ENCODE results near the gene PCYOX1L.

Gene PCYOX1L

DNA sequence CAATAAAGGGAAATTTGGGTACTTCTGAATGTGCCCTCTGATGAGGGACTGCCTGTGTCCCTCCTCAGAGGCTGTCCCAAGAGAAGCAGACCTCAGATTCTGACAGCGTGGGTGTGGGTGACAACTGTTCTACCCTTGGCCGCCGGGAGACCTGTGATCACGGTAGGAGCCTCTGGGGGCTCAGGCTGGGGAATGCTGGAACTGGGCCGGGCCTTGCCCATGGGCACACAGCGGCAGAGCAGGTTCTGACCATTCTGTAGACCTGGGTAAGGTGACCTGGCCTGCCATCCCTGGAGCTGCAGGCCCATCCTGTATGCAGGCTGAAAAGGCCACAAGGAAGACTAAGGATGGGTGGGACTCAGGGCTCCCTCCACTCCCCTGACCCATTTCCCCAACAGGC, 42.1 kb upstream of the PCYOX1L start:
- no peak overlapping the region for H3K4me3 ChIP-seq (ENCODE audit: control insufficient read depth, low read depth, low read length)
- no peak for TF ChIP-seq CTCF (conservative IDR thresholded peaks at IDR 0.05; ENCODE audit: control insufficient read depth, insufficient read depth, low read depth, low read length)
- no peak for DNase-seq (ENCODE audit: low read depth)

DNA sequence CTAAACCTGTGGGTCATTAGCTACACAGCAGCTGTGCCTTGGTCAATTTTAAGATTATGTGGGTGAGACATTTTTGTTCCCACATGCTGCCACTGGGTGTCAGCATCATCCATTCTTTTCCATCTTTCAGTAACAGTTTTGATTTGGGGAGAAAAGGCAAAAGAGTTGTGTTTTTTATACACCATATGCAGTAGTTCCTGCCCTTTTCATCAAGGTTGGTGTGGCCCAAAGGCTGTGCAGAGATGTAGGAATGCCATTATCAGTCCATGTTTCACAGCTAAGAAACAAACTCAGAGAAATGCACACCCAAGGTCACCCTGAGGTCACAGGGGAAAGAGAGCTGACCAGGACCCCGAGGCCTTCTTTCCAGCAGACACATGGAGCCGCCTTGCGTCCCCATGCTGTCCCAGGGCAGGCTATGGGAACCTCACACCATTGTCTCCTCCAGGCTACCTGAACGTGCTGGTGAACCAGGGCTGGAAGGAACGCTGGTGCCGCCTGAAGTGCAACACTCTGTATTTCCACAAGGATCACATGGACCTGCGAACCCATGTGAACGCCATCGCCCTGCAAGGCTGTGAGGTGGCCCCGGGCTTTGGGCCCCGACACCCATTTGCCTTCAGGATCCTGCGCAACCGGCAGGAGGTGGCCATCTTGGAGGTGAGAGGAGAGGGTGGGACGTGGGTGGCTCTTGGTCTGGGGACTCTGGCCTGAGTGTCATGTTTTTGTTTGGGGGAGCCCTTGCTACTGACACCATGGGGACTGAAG, 40.4 kb upstream of the PCYOX1L start:
- no peak overlapping the region for H3K4me3 ChIP-seq (ENCODE audit: control insufficient read depth, low read depth, low read length)
- TF ChIP-seq CTCF (conservative IDR thresholded peaks at IDR 0.05; ENCODE audit: control insufficient read depth, insufficient read depth, low read depth, low read length): peak; percentile 74
- peak; percentile 58 for DNase-seq (ENCODE audit: low read depth)

DNA sequence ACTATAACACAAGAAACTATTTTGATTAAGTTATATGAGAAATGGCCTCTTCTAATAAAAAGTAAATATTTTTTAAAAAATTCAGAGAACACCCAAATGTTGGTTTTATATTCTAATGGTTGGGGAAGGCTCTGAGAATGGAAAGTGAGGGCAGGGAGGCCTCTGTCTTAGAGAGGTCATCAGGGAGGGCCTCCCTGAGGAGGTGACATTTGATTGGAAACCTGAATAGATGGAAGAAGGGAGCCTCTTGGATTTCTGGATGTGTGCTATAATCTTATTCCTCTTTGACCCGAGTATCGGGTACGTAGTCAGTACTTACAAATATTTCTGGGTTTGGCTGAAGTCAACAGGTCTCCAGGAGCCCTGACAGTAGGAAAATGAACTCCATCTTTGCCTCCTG, 38.7 kb upstream of the PCYOX1L start:
- TF ChIP-seq CTCF (conservative IDR thresholded peaks at IDR 0.05; ENCODE audit: control insufficient read depth, insufficient read depth, low read depth, low read length): no peak
- DNase-seq (ENCODE audit: low read depth): no peak
- H3K4me3 ChIP-seq (ENCODE audit: control insufficient read depth, low read depth, low read length): no peak overlapping the region

GRCh38 chr5:149320791-149321330, 37.0 kb upstream of the PCYOX1L start:
- DNase-seq (ENCODE audit: low read depth): peak; percentile 91
- H3K4me3 ChIP-seq (ENCODE audit: control insufficient read depth, low read depth, low read length): no peak overlapping the region
- TF ChIP-seq CTCF (conservative IDR thresholded peaks at IDR 0.05; ENCODE audit: control insufficient read depth, insufficient read depth, low read depth, low read length): no peak

GRCh38 chr5:149322518-149322917, 35.3 kb upstream of the PCYOX1L start:
- no peak overlapping the region for H3K4me3 ChIP-seq (ENCODE audit: control insufficient read depth, low read depth, low read length)
- DNase-seq (ENCODE audit: low read depth): no peak
- TF ChIP-seq CTCF (conservative IDR thresholded peaks at IDR 0.05; ENCODE audit: control insufficient read depth, insufficient read depth, low read depth, low read length): no peak

DNA sequence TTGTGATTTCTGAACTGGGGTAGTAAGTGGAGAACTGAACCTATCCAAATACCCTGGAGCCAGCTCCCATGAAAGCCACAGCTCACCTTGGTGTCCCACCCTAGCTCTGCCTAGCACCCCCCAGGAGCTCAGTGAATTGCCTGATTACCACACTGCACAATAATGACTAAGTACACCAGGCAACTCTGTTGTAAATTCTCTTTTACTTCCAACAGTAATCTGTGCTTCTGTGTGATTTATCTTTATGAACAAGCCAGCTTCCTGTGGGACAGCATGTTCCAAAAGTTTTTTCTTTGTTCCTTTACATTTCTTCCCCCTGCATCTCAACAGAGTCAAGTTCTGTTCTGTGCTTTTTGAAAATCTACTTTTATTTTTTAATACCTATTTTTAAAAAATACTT, 34.6 kb upstream of the PCYOX1L start:
- no peak overlapping the region for H3K4me3 ChIP-seq (ENCODE audit: control insufficient read depth, low read depth, low read length)
- DNase-seq (ENCODE audit: low read depth): peak; percentile 73
- TF ChIP-seq CTCF (conservative IDR thresholded peaks at IDR 0.05; ENCODE audit: control insufficient read depth, insufficient read depth, low read depth, low read length): no peak
